Astrocyte (in vitro differentiated cells and primary cell): ENCODE results near the gene CARD9.

Experiments used
- CTCF ChIP-seq: IDR thresholded peaks from 2 replicates; pipeline ENCODE4 v1.5.1; 2011; ENCODE audit warnings: low read depth, mild to moderate bottlenecking, inconsistent platforms, low read length, moderate library complexity; ENCODE audit not compliant: insufficient read depth
- EZH2 ChIP-seq: IDR thresholded peaks from 2 replicates; pipeline ENCODE4 v1.6.1; 2012; ENCODE audit warnings: mild to moderate bottlenecking, low read length, inconsistent platforms; ENCODE audit not compliant: insufficient read depth

- TF ChIP-seq EZH2: no peak
- no peak for TF ChIP-seq CTCF
Measured at GRCh38 chr9:136365775-136366222, 7.7 kb downstream of the CARD9 start.
